ENCODE data around the gene ETV1. TPM values are rescaled to one million over a fixed set of nuclear protein-coding genes. Genes with fewer than 3 reads are reported as not detected.

Gene ETV1
- total and polyA plus RNA-seq, 9 donors, result 0.60 to 6.3 (median 2.3) TPM

- Histone ChIP-seq H3K4me3 (no peak overlapping the region), H3K36me3 (no peaks in the 10 kb centered on the region), H3K4me1 (ENCODE audit: insufficient read depth) (no peaks in the 10 kb centered on the region), H3K27ac (no peak overlapping the region), H3K27me3 (no peaks in the 10 kb centered on the region), H3K9me3 (no peaks in the 10 kb centered on the region)
- intact Hi-C loops (cut with DNase I), result no loop called here
- 83 to 92% (median 90%) methylated on average over 3 of the region's 3 CpGs for WGBS, 3 donors
- no peak for DNase-seq
- TF ChIP-seq CTCF (IDR thresholded peaks at IDR 0.05), result no peak
- TF ChIP-seq POLR2A (IDR thresholded peaks at IDR 0.05), result no peak
- TF ChIP-seq EP300 (IDR thresholded peaks at IDR 0.05), result no peak
Observed at GRCh38 chr7:14021069-14021468, 31.6 kb upstream of the ETV1 start.

- TF ChIP-seq CTCF (IDR thresholded peaks at IDR 0.05), result no peak
- TF ChIP-seq POLR2A (IDR thresholded peaks at IDR 0.05), result no peak
- TF ChIP-seq EP300 (IDR thresholded peaks at IDR 0.05), result no peak
- WGBS, 3 donors, result 57 to 81% (median 60%) methylated on average over 2 of the region's 2 CpGs
- intact Hi-C loops (cut with DNase I), result no loop called here
Observed at GRCh38 chr7:14020339-14020900, 31.0 kb upstream of the ETV1 start.

DNA sequence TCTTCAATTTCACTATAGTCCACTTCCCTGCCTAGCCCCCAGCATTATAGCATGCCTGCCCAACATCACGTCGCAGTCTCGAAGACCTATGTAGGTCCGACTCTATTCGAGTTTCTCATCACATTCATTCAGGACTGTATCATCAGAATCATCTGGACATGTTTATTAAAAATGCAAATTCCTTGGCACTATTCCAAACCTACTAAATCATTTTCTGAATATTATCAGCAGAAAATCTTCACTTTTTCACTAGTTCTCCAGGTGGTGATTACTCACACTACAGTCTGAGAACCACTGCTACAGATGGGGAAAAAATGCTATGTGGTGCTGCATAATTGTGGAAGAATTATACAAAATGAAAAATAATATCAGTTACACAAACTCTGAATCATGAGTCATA lies 29.3 kb upstream of the ETV1 start:
- WGBS, 3 donors, result 87 to 93% (median 88%) methylated on average over 5 of the region's 5 CpGs

More at GRCh38 chr7:14020339-14020900, 31.0 kb upstream of the ETV1 start:
- no peak overlapping the region for H3K4me3 ChIP-seq
- H3K27me3 ChIP-seq, result no peaks in the 10 kb centered on the region
- H3K4me1 ChIP-seq (ENCODE audit: insufficient read depth), result no peaks in the 10 kb centered on the region
- H3K36me3 ChIP-seq, result no peaks in the 10 kb centered on the region
- no peaks in the 10 kb centered on the region for H3K9me3 ChIP-seq
- no peak overlapping the region for H3K27ac ChIP-seq
- DNase-seq, result no peak

DNA sequence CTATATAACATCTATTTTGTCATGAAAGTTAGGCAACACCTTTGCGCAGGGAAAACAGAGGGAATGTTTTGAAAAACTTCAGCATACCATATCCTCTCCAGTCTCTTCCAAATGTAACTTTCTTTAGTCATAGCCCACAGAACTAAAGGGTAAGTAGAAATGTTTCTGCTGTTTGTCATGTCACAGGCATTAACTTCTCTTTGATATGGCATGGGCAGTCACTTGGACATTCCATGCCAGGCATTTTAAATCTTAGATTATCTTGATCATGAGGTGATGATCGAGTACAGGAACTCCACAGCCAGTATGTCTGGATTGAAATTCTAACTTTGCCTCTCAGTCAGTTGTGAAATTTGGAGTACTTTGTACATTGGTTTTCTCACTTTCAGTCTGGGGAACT lies 27.5 kb upstream of the ETV1 start:
- DNase-seq, result no peak
- no peak overlapping the region for H3K4me3 ChIP-seq
- intact Hi-C loops (cut with DNase I), result no loop called here
- H3K27ac ChIP-seq, result no peak overlapping the region
- H3K36me3 ChIP-seq, result no peaks in the 10 kb centered on the region
- TF ChIP-seq CTCF (IDR thresholded peaks at IDR 0.05) (no peak), EP300 (IDR thresholded peaks at IDR 0.05) (no peak), POLR2A (IDR thresholded peaks at IDR 0.05) (no peak)
- no peaks in the 10 kb centered on the region for H3K9me3 ChIP-seq
- H3K27me3 ChIP-seq, result no peaks in the 10 kb centered on the region
- H3K4me1 ChIP-seq (ENCODE audit: insufficient read depth), result no peaks in the 10 kb centered on the region
- WGBS, 3 donors, result 79 to 86% (median 83%) methylated on average over 2 of the region's 2 CpGs

More for the DNA sequence above, 29.3 kb upstream of the ETV1 start:
- Histone ChIP-seq H3K36me3 (no peaks in the 10 kb centered on the region), H3K4me1 (ENCODE audit: insufficient read depth) (no peaks in the 10 kb centered on the region), H3K27ac (no peak overlapping the region), H3K4me3 (no peak overlapping the region), H3K27me3 (no peaks in the 10 kb centered on the region), H3K9me3 (no peaks in the 10 kb centered on the region)
- intact Hi-C loops (cut with DNase I), result no loop called here
- no peak for DNase-seq
- TF ChIP-seq CTCF (IDR thresholded peaks at IDR 0.05) (no peak), POLR2A (IDR thresholded peaks at IDR 0.05) (no peak), EP300 (IDR thresholded peaks at IDR 0.05) (no peak)
